ENCODE measurements around the gene MYT1. TPM values are rescaled to one million over a fixed set of nuclear protein-coding genes. Genes with fewer than 3 reads are reported as not detected.
"Not testable (repeated sequence)": the region's sequence is repeated elsewhere in the genome, so short reads cannot be mapped to it uniquely, and the experiment has no call there.

Gene MYT1
- total RNA-seq, 3 donors from 2014 or later = 0.12 to 0.76 (median 0.14) TPM

DNA sequence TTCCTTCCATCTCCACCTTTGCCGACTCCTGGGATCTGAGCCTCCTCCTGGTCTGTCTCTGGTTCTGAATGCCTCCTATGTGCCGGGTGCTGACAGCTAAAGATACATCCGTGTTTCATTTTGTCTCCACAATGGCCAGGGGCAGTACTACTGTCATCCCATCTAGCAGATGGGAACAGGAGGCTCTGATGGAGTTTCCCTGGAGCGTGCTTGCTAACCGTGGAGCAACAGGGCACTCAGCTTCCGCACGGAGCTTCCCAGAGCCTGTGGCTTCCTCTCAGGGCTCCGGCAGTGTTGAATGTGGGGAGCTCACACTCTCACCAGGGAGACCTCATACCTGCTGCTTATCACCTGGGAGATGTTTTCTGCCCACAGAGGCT, 45.0 kb upstream of the MYT1 start:
- no peak for ATAC-seq
- Histone ChIP-seq H3K4me1 (ENCODE audit: low read depth) (no peaks in the 10 kb centered on the region), H3K36me3 (ENCODE audit: low read depth) (no peaks in the 10 kb centered on the region), H3K9me3 (no peaks in the 10 kb centered on the region), H3K4me3 (no peak overlapping the region)
- TF ChIP-seq, protein P1, sequence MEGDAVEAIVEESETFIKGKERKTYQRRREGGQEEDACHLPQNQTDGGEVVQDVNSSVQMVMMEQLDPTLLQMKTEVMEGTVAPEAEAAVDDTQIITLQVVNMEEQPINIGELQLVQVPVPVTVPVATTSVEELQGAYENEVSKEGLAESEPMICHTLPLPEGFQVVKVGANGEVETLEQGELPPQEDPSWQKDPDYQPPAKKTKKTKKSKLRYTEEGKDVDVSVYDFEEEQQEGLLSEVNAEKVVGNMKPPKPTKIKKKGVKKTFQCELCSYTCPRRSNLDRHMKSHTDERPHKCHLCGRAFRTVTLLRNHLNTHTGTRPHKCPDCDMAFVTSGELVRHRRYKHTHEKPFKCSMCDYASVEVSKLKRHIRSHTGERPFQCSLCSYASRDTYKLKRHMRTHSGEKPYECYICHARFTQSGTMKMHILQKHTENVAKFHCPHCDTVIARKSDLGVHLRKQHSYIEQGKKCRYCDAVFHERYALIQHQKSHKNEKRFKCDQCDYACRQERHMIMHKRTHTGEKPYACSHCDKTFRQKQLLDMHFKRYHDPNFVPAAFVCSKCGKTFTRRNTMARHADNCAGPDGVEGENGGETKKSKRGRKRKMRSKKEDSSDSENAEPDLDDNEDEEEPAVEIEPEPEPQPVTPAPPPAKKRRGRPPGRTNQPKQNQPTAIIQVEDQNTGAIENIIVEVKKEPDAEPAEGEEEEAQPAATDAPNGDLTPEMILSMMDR (IDR thresholded peaks at IDR 0.05) = no peak
- no peak for DNase-seq
- intact Hi-C loops (cut with DNase I, micrococcal nuclease) = no loop called here

DNA sequence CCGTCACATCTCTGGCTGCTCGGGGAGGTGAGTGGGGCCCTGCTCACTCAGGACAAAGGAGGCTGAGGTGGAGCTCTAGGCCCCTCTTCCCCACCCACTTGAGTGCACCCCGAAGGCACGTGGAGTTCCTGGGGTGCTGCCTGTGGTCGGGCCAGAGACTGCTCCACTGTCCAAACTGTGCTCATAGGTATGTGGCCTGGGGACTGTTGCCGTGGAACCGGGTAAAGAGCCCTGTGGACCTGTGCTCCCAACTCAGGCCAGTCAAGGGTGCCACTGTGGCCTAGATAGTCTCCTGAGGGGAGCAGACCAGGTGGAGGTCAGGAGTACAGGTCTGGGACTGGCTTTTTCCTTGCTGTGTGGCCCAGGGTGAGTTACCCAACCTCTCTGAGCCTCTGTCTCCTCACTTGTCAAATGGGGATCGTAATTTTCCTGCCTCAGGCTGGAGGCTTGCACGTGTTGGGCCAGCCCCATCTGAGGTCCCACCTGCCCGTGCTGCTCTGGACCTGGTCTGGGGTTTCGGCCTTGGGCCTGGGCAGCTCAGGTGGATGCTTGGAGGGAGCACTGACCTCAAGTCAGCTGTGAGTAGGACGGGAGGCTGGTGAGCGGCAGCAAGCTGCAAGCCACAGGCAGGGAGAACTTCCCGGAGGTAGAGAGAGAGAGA, 44.4 kb upstream of the MYT1 start:
- DNase-seq = no peak
- no peak for ATAC-seq
- H3K9me3 ChIP-seq = no peaks in the 10 kb centered on the region
- H3K36me3 ChIP-seq (ENCODE audit: low read depth) = no peaks in the 10 kb centered on the region
- H3K4me1 ChIP-seq (ENCODE audit: low read depth) = no peaks in the 10 kb centered on the region
- no peak overlapping the region for H3K4me3 ChIP-seq
- TF ChIP-seq, protein P1 (IDR thresholded peaks at IDR 0.05) = no peak
- intact Hi-C loops (cut with DNase I, micrococcal nuclease) = no loop called here

GRCh38 chr20:64121586-64121985, 42.7 kb upstream of the MYT1 start:
- TF ChIP-seq, protein P1 (IDR thresholded peaks at IDR 0.05) = no peak
- Histone ChIP-seq H3K9me3 (no peaks in the 10 kb centered on the region), H3K4me3 (no peak overlapping the region), H3K36me3 (ENCODE audit: low read depth) (no peaks in the 10 kb centered on the region), H3K4me1 (ENCODE audit: low read depth) (no peaks in the 10 kb centered on the region)
- DNase-seq (peak in 1 of 3 donors; percentile 27), ATAC-seq (no peak)
- intact Hi-C loops (cut with DNase I, micrococcal nuclease) = no loop called here

DNA sequence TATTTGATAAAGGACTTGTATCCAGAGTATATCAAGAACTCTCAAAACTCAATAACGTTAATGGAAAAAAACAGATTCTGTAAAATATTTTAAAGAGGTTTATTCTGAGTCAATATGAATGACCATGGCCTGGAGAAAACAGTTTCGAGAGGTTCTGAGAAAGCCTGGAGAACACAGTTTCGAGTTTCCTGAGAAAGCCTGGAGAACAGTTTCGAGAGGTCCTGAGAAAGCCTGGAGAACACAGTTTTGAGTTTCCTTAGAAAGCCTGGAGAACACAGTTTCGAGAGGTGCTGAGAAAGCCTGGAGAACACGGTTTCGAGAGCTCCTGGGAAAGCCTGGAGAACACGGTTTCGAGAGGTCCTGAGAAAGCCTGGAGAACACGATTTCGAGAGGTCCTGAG, 41.3 kb upstream of the MYT1 start:
- DNase-seq; H3K4me3 ChIP-seq; H3K9me3 ChIP-seq; H3K36me3 ChIP-seq (ENCODE audit: low read depth); intact Hi-C loops (cut with DNase I, micrococcal nuclease); H3K4me1 ChIP-seq (ENCODE audit: low read depth); ATAC-seq: not testable (repeated sequence)

DNA sequence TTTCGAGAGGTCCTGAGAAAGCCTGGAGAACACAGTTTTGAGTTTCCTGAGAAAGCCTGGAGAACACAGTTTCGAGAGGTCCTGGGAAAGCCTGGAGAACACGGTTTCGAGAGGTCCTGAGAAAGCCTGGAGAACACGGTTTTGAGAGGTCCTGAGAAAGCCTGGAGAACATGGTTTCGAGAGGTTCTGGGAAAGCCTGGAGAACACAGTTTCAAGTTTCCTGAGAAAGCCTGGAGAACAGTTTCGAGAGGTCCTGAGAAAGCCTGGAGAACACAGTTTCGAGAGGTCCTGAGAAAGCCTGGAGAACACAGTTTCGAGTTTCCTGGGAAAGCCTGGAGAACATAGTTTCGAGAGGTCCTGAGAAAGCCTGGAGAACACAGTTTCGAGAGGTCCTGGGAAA, 40.7 kb upstream of the MYT1 start:
- DNase-seq; H3K4me3 ChIP-seq; intact Hi-C loops (cut with DNase I, micrococcal nuclease); H3K36me3 ChIP-seq (ENCODE audit: low read depth); H3K9me3 ChIP-seq; ATAC-seq; H3K4me1 ChIP-seq (ENCODE audit: low read depth): not testable (repeated sequence)

GRCh38 chr20:64129146-64129782, 35.0 kb upstream of the MYT1 start:
- Histone ChIP-seq H3K36me3 (ENCODE audit: low read depth) (no peaks in the 10 kb centered on the region), H3K4me1 (ENCODE audit: low read depth) (no peaks in the 10 kb centered on the region), H3K4me3 (no peak overlapping the region), H3K9me3 (no peaks in the 10 kb centered on the region)
- TF ChIP-seq, protein P1 (IDR thresholded peaks at IDR 0.05) = no peak
- intact Hi-C loops (cut with DNase I, micrococcal nuclease) = no loop called here
- DNase-seq (no peak), ATAC-seq (no peak)
